Measurements from ENCODE around the gene CYREN.
"Not testable (repeated sequence)": the region's sequence is repeated elsewhere in the genome, so short reads cannot be mapped to it uniquely, and the experiment has no call there.

DNA sequence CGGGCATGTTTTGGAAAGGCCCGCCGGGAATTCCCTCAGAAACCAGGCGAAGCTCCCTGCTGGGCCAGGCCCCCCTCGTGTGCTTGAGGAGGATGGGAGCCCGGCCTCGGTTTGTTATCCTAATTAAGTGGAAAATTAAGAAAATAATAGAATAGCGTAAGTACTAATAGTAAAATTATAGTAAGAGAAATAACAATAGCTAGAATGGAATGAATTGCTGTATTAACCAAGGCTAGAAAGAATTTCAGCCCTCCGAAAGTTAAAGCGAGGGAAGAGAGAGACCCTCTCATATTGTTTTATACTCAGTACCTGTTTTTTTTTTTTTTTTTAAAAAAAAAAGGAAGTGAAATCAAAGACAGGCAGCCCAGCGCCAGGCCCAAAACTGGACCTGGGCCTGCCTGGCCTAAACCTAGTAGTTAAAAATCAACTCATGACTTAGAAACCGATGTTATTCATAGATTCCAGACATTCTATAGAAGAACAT lies 533 bp upstream of the CYREN start:
- TF ChIP-seq, protein P1, sequence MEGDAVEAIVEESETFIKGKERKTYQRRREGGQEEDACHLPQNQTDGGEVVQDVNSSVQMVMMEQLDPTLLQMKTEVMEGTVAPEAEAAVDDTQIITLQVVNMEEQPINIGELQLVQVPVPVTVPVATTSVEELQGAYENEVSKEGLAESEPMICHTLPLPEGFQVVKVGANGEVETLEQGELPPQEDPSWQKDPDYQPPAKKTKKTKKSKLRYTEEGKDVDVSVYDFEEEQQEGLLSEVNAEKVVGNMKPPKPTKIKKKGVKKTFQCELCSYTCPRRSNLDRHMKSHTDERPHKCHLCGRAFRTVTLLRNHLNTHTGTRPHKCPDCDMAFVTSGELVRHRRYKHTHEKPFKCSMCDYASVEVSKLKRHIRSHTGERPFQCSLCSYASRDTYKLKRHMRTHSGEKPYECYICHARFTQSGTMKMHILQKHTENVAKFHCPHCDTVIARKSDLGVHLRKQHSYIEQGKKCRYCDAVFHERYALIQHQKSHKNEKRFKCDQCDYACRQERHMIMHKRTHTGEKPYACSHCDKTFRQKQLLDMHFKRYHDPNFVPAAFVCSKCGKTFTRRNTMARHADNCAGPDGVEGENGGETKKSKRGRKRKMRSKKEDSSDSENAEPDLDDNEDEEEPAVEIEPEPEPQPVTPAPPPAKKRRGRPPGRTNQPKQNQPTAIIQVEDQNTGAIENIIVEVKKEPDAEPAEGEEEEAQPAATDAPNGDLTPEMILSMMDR (IDR thresholded peaks at IDR 0.05), result not testable (repeated sequence)
- not testable (repeated sequence) for TF ChIP-seq POLR2A (IDR thresholded peaks at IDR 0.05)

Measured in sigmoid colon (tissue), 3 donors.